Measurements from ENCODE around the gene RNF17. TPM values are rescaled to one million over a fixed set of nuclear protein-coding genes. Genes with fewer than 3 reads are reported as not detected.

RNF17 gene
- total RNA-seq (2022; extraction: Qiagen RNA extraction): not detected in 5 replicates

GRCh38 chr13:24763596-24764275 lies at the start of gene RNF17:
RNF17 (plus strand) TSS chr13:24764169; CDS start chr13:24764204, 35 bp downstream.

Other genes starting within 250 kb of the RNF17 start
- gene ATP12A, start 83.8 kb upstream of the RNF17 start, total RNA-seq (2022; extraction: Qiagen RNA extraction): not detected in 5 replicates